CMK (cell line): ENCODE data around the gene ERAP2.
"Not testable (repeated sequence)": the region's sequence is repeated elsewhere in the genome, so short reads cannot be mapped to it uniquely, and the experiment has no call there.

Experiments used
- DNase-seq: peaks from one replicate; pipeline ENCODE4 v3.0.0-alpha.2; 2010; ENCODE audit warnings: low read depth

Gene ERAP2

DNA sequence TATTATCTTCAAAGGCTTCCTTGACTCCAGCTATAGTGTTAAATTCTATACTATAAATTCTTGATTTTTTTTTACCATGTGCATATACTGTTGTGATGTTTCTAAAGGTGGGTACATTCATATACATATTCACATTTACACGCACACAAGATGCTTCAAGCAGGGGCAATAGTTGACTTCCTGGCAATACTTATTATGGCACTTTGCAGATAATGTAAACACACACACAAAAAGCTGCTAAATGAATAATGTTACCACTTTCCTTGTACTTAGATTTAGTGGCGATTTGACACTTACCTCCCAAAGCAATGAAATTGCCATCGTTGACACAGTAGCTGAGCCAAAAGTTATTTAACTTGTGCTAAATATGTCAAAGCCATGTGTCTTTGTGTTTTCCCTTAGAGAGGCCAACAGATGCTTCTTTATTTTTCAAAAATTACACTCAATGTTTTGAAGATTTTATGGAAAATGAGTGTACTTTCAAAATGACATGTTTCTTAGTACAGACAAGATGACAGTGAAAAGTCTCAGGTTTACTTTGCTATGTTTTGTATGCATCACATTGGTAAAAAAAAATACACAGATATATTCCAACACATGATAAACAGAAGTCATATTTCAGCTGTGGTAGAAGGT, 12.2 kb upstream of the ERAP2 start:
- no peak for DNase-seq

DNA sequence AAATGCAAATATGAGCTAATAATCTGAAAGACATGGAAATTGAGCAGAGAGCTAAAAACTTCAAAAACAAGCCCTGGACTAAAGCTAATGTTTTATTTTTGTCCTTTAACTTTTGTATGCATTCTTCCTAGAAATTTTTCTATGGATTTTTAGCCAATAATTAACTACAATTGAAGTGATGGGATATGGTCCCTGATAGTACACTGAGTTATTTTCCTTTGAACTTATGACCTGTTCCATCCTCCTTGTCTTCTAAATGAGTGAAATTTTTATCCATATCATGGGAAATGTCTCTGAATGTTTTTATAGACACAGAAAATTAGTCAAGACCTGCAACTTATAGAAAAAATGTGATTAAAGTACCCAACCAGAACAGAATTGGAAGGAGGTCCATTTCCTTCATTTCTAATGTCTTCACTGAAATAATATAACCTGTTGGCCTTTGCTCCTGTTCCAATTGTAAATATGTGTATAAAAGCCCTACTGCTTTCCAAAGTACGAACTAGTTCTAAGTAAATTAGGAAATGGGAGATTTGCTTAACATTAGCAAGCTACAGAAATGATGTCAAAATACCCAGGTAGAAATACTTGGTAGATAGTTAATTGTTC, 11.3 kb upstream of the ERAP2 start:
- no peak for DNase-seq

DNA sequence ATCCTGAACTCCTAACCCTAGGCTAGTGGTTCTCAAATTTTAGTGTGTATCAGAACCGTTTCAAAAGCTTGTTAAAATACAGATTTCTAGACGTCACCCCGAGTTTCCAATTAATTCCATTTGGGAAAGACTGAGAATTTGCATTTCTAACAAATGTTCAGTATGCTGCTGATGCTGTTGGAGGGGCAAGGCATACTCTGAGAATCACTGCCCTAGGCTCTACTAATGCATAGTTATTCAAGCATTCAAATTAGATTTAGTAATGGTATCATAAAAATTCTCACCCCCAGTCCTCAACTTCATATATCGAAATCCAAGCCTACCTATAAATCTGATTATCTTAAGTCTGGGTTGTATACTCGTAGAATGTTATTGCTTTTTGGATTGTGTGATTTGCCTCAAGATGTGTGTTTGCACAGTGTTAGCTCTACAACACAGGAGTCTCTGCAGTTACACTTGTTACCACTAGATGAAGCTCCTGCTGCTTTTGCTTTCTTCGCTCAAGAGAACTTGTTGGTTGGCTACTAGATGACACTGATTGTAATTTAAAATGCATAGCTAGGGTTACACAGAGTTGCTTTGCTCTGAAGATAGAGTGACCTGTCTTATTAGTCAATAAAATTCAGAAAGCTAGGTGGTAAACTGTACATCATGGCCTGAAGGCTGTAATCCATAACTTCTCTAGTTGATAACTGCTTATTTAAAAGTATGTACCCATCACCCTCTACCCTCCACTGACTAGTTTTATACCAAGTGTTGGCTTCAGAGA, 7.5 kb upstream of the ERAP2 start:
- DNase-seq: peak; percentile 17

DNA sequence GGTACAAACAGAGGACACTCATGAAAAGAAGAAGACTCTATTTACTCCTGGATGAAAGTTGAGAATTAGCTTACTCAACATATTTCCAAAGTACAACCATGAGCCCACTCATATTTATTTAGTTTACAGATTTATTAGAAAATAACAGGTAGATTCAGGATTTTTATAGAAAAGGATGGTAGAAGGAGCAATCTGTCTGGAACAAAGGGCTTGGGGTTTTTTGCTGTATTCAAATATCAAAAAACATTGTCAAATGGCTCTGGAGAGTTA, 7.0 kb upstream of the ERAP2 start:
- no peak for DNase-seq

DNA sequence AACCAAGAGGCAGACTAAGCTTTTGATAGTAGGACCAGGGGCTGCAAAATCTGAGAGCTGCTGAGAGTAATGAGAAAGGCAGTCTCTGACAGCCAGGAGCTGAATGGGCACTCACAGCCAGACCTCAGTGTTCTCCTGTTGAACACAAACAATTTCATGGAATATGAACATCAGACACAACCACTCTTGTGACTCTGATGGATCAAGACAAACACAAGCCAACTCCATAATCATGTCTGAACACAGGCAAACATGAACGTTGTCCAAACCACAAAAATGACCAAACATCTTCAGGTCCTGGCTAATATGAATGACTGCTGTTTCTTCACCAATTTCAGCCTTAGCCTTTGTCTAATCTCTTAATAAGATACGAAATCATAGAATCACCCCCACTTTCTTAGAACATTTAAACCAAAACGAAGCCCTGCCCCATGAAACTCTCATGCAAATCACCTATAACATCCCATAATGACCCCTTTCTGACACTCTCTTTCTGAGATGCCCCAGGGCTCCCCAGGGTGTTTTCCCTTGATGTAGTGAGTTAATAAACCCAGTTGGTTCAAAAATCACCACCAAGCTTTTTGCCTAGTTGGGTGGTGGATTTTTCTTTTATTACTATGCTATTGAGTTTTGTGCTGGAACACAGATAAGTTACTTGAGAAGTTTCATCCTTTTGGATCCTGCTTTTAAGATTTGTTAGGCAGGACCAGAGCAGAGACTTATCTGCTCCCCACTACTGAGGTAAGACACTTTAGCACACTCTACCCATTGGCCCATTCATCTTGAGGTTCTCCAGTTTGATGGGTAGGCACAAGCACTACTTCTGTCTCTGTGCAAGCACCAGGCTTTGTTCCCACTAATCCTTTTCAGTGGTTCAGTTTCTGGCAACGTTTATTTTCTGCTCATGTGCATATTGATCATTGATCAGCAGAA, 5.9 kb upstream of the ERAP2 start:
- no peak for DNase-seq

DNA sequence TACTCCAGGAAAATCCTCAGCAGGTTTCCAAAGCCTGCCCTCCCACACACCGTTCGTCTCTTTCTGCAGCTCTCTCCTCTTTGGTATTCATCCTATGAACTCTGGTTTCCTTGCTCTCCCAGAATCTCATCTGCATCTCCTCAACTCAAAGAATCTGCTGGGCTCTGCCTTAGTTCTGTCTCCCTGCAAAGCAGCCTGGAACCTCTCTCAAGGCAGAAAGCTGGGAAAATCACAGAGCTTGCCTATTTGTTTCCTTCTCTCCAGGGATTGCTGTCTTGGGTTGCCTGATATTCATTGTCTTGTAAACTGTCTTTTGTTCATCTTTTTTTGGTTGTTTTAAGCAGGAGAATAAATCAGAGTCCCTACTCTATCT, 5.3 kb upstream of the ERAP2 start:
- DNase-seq: no peak

DNA sequence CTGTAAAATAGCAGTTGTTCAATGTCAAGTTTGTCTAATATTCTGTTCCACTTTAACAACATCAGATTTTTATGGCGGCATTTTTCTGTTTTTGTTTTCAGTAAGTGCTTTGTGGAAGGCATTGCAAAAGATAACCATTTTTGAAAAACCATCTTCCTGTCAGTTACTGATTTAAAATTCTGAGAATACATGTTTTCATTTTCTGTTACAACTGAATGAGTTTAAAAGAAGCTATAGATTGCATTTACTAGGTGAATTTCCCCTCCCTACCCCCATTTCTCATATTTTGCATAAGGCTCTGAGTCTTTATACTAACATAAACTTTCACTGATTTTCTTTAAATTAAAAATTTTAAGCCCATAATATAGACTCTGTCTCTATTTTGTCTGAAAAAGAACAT, 4.6 kb upstream of the ERAP2 start:
- no peak for DNase-seq

DNA sequence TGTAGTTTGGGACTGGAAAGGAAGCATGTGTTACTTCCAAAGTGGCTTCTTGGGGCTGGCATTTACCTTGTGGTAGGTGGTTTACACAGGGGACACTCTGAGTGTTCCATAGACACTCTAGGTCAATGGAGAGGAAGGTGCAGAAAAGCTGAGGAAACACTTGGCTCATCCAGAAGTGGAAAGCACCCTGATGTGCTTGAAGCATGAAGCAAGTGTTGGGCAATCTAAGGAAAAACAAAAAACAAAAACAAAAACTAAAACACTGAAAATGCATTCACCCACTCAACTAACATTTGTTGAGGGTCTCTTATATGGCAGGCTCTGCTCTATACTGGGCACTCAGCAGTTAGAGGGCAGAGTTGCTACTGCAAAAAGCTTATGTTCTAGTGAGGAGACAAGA, 2.9 kb upstream of the ERAP2 start:
- no peak for DNase-seq

DNA sequence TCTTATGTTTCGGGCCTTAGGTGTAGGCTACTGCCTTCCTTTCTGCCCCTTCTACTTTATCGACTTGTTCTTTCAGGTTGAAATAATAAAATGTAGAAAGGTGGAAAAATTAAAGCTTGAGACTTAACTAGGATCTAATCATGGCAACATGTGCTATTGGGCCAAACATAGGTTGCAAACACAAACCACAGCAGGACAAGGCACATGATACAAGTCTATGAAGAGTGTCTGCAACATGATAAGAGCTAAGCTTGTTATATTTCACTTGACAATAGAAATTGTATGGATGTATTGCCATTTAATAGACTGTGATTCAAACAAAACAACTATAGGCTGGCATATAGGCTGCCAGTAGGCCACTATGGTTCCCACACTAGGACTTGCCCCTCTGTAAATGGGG, 1.7 kb upstream of the ERAP2 start:
- no peak for DNase-seq

DNA sequence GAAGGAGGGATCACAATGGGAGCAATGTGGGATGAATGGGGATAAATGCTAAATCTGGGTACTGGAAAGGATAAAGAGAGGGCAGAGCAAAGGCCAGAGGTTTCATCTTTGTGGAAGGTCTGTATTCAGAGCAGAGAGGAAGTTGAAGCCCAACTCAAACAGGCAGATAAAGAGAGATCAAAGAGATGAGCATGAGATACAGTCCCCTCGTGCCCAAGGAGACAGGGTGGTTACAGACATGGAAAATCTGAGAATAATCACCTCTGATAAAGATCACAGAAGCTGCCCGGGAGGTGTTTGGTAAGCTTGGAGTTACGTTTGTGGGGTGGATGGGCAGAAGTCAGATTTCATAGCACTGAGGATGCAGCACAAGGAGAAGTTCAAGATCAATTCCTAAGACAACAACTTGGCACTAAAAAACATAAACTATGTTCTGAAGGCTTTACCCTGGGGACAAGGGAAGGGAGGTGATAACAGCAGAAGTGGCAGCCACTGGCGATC, 459 bp upstream of the ERAP2 start:
- no peak for DNase-seq

DNA sequence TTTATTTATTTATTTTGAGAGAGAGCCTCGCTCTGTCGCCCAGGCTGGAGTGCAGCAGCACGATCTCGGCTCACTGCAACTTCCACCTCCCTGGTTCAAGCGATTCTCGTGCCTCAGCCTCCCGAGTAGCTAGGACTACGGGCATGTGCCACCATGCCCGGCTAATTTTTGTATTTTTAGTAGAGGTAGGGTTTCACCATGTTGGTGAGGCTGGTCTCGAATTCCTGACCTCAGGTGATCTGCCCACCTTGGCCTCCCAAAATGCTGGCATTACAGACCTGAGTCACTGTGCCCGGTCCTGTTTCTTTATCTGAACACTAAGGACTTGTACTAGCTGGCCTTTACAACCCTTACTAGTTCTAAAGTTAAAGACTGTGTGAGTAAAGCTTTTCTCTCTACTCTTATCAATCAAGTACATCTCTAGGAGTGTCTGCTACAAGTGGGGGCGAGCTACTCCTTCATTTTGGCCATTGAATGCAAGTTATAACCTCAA, 723 bp downstream of the ERAP2 start:
- DNase-seq: not testable (repeated sequence)

DNA sequence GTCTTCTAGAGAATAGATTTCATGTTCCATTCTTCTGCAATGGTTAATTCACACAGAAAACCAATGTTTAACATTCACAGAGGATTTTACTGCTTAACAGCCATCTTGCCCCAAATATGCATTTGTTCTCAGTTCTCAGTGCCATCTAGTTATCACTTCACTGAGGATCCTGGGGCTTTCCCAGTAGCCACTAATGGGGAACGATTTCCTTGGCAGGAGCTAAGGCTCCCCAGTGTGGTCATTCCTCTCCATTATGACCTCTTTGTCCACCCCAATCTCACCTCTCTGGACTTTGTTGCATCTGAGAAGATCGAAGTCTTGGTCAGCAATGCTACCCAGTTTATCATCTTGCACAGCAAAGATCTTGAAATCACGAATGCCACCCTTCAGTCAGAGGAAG, 3.4 kb downstream of the ERAP2 start:
- DNase-seq: no peak

DNA sequence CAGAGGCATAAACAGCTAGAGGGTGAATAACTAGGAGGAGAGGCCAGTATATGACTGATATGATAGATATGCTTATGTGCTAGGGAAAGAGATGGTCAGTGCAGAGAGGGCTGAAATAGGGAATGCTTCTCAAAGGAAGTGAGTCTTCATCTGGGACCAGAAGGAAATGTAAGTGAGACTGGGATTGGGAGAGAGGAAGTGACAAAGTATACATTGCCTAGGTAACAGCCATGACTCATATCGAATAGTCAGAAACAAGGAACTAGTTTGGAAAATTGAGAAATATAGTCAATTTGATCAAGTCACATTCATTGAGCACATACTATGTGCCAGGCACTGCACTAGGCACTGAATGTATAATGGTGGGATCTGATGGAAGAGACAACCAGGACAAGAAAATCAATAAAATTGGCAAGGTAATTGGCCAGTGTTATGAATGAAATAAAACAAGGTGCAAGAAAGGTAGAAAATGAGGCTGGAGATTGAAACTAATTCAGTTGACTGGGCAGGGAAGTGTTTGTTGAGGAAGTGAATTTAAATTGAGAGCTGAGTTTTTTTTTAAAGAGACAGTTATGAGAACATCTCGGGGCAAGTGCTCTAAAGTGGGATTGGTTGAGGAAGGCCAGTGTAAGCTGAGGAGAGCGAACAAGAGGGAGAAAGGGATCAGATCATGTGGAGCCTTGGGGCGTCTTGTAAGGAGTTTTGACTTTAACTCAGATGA, 4.3 kb downstream of the ERAP2 start:
- DNase-seq: no peak

DNA sequence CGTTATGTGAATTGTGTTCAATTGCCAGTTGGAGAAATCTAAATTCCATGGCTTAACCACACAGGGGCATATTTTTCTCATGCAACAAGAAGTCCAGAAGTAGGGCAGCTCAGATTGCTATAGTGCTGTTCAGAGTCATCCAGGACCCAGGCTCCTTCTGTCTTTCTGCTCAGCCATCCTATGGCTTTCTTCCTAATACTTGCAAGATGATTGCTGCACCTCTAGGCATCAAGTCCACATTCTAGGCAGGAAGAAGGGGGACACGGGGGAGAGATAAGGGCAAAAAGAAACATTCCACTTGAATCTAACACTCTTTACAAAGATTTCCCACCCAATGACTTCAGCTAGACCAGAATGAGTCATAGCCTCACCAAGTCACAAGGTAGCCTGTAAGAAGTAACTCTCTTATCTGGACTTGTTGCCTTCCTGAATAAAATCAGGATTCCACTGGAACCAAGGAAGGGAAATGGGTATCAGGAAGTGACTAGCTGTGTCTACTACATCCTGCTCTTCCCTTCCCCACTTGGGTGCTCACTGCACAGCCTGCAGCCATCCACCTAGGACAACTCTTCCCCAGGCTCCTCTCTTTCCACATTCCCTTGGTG, 5.3 kb downstream of the ERAP2 start:
- no peak for DNase-seq

DNA sequence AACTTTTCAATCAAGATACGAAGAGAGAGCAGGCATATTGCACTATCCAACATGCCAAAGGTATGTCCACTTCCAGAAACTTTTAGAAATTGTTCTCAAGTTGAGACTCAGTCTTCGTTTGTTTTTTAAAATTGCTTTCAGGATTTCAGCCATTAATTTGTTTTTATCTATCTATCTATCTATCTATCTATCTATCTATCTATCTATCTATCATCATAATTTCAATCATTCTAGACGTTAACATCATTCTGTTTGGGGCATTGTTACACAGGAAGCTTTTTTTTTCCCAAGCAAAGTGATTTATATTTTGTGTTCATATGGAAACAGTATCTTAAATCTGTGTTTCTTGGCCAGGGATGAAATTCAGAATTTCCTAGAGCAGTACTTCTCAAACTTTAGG, 7.6 kb downstream of the ERAP2 start:
- DNase-seq: no peak

DNA sequence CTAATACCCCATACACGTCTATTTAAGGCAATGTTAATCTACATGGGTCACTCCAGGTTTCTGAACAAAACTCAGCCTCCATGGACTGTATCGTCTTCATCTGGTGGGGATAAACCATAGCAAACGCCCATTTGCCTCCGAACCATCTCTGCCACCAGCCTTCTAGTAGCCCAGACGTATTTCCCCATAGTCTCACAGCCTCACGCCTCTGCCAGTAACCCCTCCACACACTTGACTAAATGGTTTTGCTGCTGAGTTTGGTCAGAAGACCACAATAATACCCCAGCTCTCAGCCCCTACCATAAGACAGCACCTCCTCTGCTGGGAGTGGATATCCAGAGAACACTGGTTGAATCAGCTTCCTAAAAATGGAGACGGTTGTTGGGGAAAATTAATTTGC, 8.7 kb downstream of the ERAP2 start:
- DNase-seq: no peak

DNA sequence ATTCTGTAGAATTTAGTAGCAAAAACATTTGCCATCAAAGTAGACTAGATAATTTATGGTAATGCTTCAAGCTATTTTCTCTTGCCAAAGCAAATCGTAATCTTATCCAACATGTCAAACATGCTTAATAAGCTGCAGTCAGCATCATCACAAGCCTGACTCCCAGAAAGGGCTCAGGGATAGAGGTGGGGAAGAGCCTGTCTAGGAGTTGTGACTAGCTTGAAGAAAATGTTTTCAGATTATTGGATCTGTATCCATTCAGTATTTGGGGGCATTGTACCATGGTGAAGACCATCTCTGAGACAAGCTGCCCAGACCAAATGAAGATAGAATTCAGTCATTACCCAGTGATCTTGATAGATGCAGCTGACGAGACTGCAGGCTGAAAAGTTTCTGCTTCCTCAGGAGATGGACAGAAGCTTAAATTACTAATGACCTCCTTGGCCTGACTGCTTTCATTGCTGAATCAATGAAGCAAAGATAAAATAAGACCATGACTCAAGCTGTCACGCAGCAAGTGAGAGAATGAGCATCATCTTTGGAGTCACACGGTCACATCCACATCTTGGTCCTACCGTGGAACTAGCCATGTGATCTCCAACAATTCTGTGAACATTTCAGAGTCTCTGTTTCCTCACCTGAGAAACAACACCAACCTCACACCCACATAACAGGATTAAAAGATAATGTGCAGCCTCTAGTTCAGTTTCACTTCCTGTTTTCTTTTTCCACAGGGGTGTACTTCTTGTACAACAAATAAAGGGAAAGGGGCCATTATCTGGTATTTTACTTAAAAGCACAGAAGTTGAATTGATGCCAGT, 9.4 kb downstream of the ERAP2 start:
- DNase-seq: no peak

DNA sequence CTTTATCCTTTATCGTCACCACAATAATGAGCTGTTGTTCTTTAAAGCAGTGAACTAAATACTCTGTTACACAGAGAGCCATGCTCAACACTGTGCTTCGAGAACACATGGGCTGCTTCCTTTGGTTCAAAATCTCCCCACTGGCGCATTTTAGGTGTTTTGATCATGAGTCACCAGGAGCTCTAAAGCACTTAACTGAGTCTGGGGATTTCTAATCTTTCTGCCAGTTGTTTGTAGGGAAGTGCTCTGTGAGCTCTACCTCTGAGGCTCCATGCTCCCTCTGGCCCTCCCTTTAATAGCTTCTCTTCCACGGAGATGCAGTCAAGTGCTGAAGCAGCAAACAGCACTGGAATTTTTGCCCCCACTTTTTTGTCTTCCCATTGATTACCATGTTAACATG, 17.0 kb downstream of the ERAP2 start:
- DNase-seq: no peak

DNA sequence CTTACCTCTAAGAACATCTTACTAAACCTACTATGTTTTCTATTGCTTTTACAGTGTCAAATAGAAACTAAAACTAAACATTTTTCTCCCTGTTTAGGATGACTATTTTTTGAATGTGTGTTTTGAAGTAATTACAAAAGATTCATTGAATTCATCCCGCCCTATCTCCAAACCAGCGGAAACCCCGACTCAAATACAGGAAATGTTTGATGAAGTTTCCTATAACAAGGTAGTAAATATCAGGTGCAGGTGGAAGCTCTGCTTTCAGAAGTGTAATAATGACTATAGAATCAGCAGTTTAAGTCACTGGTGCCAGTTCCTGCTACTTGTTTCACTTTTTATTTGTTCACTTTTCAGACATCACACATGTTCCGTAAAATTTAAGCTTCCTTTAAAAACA, 20.0 kb downstream of the ERAP2 start:
- DNase-seq: no peak

DNA sequence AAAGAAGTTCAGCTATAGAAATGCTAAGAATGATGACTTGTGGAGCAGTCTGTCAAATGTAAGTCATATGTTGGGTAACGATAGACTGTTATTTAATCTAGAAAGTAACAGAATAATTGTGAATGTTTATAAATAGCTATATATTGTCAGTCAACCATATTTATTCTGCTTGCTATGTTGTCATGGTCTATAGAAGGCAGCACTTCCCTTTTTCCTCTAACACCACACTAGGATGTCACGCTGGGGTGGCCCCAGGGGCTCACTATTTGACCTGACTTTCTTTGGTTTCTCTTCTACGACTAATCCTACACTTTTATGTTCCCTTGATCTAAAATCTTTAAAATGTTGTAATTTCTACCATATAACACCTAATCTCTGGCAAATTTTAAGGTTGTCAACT, 20.5 kb downstream of the ERAP2 start:
- no peak for DNase-seq

DNA sequence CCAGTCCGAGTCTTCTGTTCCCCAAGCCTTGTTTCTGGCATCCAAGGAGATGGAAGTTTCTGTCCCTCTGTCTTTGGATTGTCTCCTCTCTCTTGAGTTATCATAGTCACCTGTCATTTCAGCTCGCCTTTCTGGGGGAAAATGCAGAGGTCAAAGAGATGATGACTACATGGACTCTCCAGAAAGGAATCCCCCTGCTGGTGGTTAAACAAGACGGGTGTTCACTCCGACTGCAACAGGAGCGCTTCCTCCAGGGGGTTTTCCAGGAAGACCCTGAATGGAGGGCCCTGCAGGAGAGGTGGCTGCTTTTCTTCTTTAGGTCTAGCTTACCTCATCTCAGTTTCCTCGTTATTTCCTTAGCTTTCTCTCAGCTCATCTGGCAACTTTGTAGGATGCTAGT, 25.1 kb downstream of the ERAP2 start:
- no peak for DNase-seq
